GM19452 (cell line): ENCODE measurements around the gene KCNK1.
"Not testable (repeated sequence)": the region's sequence is repeated elsewhere in the genome, so short reads cannot be mapped to it uniquely, and the experiment has no call there.

Experiments
- ATAC-seq: cut with Tn5 transposase; IDR thresholded peaks from one replicate; pipeline ENCODE4 v1.9.1; 2021; ENCODE audit not compliant: unreplicated experiment

Gene KCNK1

GRCh38 chr1:233664804-233665574 is 51.1 kb downstream of the KCNK1 start:
- ATAC-seq: no peak

DNA sequence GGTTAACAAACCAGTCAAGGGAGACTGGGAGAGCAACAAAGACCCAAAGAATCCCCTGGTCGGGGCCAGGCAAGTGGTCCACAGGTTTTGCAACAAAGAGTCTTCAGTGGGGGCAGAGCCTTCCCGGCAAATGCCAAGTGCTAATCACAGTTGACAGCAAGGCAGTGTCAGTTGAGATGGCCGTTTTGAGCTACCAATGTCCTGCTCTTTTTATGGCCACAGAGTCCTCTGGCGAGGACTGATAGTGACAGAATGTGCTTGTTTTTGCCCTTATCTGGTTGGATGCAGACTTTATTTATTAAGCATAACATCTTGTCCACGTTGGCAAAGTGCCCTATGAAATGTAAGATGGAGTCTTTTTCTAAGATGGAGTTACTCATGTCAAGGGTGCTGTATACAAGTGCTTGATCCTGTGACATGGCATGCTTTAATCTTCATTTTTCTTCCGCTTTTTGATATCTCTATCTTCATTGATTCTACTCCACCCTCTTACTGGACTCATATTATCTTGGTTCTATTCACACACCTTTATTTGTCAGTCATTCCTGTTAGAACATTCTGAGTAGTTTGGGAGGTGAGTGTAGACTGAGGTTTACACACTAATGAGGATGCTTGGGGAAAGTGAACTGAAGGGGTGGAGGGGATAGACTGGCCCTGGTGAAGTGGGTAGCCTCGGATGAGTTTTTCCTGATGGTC is 51.8 kb downstream of the KCNK1 start:
- no peak for ATAC-seq

GRCh38 chr1:233667741-233668140 is 53.8 kb downstream of the KCNK1 start:
- ATAC-seq: no peak

- ATAC-seq: no peak
Observed at GRCh38 chr1:233668146-233668724, 54.3 kb downstream of the KCNK1 start.

DNA sequence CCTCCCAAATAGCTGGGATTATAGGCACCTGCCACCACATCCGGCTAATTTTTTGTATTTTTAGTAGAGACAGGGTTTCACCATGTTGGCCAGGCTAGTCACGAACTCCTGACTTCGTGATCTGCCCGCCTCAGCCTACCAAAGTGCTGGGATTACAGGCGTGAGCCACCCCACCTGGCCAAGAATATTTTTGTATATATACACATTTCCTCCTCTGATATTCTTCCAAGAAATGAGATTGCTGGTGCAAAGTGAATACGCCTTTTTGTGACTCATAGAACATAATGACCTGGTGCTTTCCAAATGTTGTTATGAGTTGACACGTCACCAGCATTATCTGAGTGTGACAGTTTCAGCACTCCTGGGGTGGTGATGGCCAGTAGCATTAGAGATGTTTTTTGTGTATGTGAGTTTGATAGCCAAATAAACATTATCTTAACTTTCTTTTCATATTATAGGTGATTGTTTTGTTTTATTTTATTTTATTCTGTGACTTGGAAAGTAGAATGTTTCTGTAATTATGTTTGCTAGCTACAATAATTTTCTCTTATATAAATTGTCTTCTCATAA is 54.9 kb downstream of the KCNK1 start:
- ATAC-seq: no peak

DNA sequence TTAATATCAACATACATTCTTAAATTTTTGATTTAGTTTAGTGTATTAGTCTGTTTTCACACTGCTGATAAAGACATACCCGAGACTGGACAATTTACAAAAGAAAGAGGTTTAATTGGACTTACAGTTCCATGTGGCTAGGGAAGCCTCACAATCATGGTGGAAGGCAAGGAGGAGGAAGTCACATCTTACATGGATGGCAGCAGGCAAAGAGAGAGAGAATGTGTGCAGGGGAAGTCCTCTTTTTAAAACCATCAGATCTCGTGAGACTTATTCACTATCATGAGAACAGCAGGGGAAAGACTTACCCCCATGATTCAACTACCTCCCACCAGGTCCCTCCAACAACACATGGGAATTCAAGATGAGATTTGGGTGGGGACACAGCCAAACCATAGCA is 56.5 kb downstream of the KCNK1 start:
- not testable (repeated sequence) for ATAC-seq

DNA sequence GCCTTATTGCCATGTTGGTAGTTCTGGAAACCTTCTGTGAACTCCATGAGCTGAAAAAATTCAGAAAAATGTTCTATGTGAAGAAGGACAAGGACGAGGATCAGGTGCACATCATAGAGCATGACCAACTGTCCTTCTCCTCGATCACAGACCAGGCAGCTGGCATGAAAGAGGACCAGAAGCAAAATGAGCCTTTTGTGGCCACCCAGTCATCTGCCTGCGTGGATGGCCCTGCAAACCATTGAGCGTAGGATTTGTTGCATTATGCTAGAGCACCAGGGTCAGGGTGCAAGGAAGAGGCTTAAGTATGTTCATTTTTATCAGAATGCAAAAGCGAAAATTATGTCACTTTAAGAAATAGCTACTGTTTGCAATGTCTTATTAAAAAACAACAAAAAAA is 57.4 kb downstream of the KCNK1 start:
- ATAC-seq: no peak

GRCh38 chr1:233672732-233673131 is 58.8 kb downstream of the KCNK1 start:
- ATAC-seq: no peak

- peak; percentile 50 for ATAC-seq
Observed at GRCh38 chr1:233673261-233673946, 59.5 kb downstream of the KCNK1 start.

DNA sequence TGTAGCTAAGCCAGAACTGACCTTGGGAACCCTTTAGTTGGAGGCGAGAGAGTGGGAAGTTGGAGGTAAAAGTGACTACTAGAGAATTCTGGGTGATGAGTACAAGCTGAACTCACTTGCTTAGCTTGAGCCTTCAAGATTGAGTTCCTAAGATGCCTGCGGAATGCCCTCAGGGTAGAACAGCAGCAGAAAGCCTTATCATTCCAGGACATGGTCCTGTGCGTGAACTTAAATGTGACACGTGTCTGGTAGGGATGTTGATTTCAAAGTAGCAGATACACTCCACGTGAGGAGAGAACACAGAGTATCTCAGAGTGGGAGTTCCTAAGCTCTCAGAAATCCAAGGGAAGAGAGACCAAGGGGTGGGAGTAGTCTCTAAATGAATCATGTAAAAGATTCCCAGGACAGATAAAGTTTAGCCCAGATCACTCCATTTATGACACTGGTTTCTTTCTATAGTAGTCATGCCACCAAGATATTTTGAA is 60.1 kb downstream of the KCNK1 start:
- no peak for ATAC-seq

DNA sequence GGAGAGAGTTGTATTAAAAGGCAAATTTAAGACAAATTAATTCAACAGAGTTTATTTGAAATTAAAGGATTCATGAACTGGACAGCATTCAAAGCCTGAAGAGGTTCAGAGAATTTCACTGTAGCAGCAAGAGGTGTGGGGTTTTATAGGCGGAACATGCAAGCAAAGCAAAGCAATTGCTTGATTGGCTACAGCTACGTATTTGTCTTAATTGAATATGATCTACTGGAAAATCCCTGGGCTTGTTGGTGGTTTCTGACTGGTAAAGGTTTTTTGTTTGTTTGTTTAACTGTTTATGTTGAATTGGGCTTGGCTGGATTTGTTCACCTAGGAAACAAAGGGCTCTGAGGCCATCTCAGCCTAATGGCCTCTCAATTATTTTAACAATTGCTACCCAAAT is 61.5 kb downstream of the KCNK1 start:
- ATAC-seq: no peak

DNA sequence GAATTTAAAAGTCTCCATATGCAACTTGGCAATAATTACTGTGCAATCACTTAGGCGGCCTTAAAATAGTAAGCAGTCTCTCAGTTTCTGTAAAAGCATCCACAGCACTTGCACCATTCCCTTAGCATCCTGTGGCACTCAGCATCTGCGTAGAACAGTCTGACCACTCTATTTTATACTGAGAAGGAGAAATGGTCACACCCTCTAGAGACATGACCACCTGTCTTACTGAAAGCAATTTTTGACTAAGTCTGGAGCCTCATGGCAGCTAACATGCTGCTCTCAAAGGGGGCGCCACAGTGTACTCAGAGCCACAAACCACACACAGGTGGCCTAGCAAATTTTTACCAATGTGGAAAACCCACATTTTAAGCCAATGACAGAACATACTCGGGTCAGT is 62.0 kb downstream of the KCNK1 start:
- ATAC-seq: peak; percentile 70

DNA sequence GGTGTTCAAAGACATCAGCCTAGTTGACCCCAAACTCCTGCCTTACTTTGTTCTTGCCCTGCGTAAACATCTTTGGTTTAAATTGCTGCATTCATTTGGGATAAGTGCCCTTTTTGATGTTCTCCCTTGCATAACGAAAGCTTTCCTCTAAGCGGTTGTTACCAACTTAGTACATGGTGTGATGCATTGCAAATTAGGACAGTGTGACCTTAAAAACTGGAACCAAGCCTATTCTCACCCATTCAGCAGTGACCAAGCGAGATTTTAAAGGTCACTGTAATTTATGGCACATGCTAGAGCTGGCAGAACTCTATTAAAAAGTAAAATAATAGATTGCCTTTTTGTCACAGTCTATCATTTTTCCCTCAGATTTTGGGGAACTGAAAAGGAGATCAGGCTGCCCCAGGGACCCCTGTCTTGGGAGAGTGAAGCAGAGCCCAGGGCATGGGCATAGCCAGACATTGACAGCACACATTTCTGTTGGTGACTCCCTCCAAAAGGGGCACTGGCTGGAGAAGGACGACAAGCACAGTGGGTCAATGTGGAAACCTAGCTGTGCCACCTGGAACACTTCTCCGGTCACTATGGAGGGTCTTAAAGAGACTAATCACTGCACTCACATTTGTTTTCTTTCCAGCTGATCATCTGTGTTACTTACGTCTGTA is 63.9 kb downstream of the KCNK1 start:
- ATAC-seq: no peak

DNA sequence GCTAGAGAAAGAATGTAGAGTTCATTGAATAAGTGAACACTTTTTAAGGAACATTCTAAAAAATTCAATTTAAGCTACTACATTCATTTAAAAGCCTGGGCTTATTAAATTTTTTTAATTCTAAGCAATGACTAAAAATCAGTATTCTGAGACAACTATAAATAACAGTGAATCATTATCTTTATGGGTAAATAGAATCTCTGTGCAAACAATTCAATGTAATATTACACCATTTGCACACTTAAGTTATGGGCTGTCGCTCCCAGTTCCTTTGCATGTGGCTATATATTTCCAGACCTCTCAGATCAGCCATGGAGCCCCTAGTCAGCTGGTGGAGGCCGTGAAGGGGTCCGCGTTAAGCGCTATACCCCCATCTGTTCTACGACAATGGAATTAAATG is 65.1 kb downstream of the KCNK1 start:
- ATAC-seq: no peak

DNA sequence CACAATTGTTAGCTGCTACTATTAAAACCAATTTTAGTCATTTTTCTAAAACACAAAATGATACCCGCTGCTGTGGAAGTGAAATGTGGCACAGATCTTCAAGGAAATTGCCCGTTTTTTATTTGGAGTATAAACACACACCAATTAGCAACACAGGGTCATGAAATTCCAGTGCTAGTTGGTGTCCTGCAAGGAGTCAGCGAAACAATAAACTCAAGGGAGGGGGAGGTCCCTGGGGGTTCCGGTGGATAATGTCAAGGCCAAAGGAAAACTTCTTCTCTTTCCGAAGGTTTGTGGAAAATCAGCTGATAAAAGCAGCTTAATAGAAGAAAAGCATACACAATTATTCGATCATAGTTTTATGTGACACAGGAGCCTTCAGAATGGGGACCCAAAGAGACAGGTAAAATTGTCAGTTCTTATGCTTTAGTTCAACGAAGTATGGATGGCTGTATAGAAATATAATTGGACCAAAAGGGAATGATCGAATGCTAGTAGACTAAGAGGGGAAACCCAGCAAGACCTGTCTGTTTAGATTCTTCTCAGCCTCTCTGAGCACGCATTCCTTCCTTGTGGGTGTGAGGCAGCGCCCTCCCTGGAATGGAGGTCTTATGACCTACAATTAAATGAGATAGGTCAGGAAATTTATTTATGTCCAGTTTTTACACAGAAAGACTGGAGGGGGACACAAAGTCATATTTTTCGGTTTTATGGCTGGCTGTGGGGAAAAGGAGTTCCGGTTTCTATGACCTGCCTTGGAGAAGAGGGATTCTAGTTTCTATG is 65.9 kb downstream of the KCNK1 start:
- ATAC-seq: no peak

- ATAC-seq: no peak
Observed at GRCh38 chr1:233681285-233681684, 67.4 kb downstream of the KCNK1 start.

DNA sequence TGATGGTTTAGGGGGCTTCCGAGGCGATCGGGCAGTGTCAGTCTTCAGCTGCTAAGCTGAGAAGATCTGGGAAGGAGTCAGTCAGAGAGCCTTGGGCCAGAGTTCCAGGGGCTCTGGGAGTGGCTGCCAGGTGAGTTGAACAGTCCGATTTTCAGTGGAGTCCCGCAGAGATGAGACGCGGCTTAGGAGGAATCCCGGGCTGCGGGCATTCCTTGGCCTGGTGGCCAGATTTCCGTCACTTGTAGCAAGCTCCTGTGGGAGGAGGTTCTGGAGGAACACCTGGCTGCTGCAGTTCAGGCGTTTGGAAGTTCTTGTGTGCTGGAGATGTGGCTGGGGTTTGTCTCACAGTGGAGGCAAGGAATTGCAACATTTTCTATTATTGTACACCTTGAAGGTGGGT is 72.7 kb downstream of the KCNK1 start:
- not testable (repeated sequence) for ATAC-seq

DNA sequence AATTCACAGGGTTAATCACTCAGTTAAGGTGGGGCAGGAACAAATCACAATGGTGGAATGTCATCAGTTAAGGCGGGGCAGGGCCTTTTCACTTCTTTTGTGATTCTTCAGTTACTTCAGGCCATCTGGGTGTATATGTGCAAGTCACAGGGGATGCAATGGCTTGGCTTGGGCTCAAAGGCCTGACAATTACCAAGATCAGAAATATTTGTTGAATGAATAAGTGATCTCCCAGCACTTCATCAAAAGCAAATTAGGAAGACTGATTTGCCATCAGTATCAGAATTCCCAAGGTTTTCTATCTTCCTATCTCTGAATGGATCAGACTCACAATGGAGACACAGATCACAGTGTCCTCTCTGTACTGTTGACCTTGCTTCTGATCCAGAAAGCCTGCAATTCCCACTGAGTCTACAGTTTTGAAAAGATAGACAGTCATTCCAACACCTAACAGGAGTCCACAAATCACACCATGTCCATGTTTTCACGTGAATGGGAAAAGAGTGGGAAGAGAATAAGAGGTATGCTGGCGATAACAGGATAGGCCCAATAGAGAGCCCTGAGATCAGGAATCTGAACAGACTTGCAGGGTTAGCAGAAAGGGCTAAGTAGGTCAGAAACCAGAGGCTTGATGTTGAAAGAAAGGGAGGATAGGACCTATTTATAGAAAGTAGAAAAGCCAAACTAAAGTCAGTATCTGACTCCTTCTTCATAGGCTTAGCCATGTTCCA is 75.3 kb downstream of the KCNK1 start:
- no peak for ATAC-seq

- ATAC-seq: no peak
Observed at GRCh38 chr1:233689748-233690254, 75.9 kb downstream of the KCNK1 start.
